Spleen (tissue), 11 donors: Measurements from ENCODE around the gene EXOC1L. TPM values are rescaled to one million over a fixed set of nuclear protein-coding genes. Genes with fewer than 3 reads are reported as not detected.

Experiments used
- DNase-seq: peaks from one replicate; pipeline ENCODE4 v3.0.0-alpha.2; 2020
- H3K27ac ChIP-seq, 8 donors: fragments of 200-600 bp; sonication (generic) in 7 of 8; 1 replicate in 4 of 8; 2 replicates in 4 of 8; pipeline versions ENCODE4 v1.5.0 to v1.8.0; 2016 to 2021; ENCODE audit warnings: inconsistent platforms in 4 of 8, mild to moderate bottlenecking in 4 of 8, moderate library complexity in 1 of 8
- H3K27me3 ChIP-seq, 7 donors: fragments of 200-600 bp; sonication (generic) in 6 of 7; replicated peaks in 1 of 7; 1 replicate in 4 of 7; 2 replicates in 3 of 7; pipeline versions ENCODE4 v1.5.0 to v1.8.0; 2016 to 2021; ENCODE audit warnings: inconsistent platforms in 3 of 7, mild to moderate bottlenecking in 1 of 7
- H3K36me3 ChIP-seq, 6 donors: fragments of 200-600 bp; sonication (generic) in 5 of 6; 1 replicate in 4 of 6; 2 replicates in 2 of 6; pipeline versions ENCODE4 v1.5.0 to v1.8.0; 2016 to 2021; ENCODE audit warnings: inconsistent platforms in 2 of 6
- H3K4me1 ChIP-seq, 6 donors: fragments of 200-600 bp; sonication (generic) in 5 of 6; 1 replicate in 3 of 6; 2 replicates in 3 of 6; pipeline versions ENCODE4 v1.5.0 to v1.8.0; 2016 to 2021; ENCODE audit warnings: inconsistent platforms in 3 of 6
- H3K4me3 ChIP-seq, 8 donors: fragments of 200-600 bp; sonication (generic) in 7 of 8; 1 replicate in 4 of 8; 2 replicates in 4 of 8; pipeline versions ENCODE4 v1.5.0 to v1.8.0; 2016 to 2021; ENCODE audit warnings: inconsistent platforms in 4 of 8, mild to moderate bottlenecking in 4 of 8, moderate library complexity in 2 of 8
- H3K9me3 ChIP-seq, 8 donors: fragments of 200-600 bp; sonication (generic) in 7 of 8; 1 replicate in 4 of 8; 2 replicates in 4 of 8; pipeline versions ENCODE4 v1.5.0 to v1.8.0; 2016 to 2021; ENCODE audit warnings: inconsistent platforms in 4 of 8
- POLR2A ChIP-seq, 3 donors: fragments of 450-650 bp; IDR thresholded peaks; one replicate each; pipeline ENCODE4 v1.5.1; 2017; ENCODE audit warnings: antibody characterized with exemption in 3 of 3, mild to moderate bottlenecking in 1 of 3
- POLR2AphosphoS5 ChIP-seq, 3 donors: sonication (generic); formaldehyde crosslinking; IDR thresholded peaks; one replicate each; pipeline ENCODE4 v1.5.1; 2017; ENCODE audit warnings: antibody characterized with exemption in 3 of 3
- WGBS, 5 donors: extraction: QIAGEN DNeasy Blood & Tissue Kit in 3 of 5; methylation state at CpG; one replicate each; pipeline versions ENCODE4 v1.1.5 to v1.1.7; 2013 to 2018; 5-methylcytosine and 5-hydroxymethylcytosine counted together
- intact Hi-C: fragments of 100-400 bp; cut with DNase I; formaldehyde crosslinking; loops from one replicate; pipeline ENCODE4 v1.15.0; 2023; ENCODE audit warnings: low total_unique reads
- polyA plus RNA-seq, 3 donors: library from polyadenylated mRNA; stranded (reverse); fragments of 200-250 nt; gene quantifications; one replicate each; pipeline ENCODE4 v1.2.1, GENCODE V29; 2013
- total RNA-seq, 7 donors: library from RNA; depleted of rRNA in 3 of 7; stranded (reverse); fragments of >200 nt in 3 of 7; fragmentation: NEBNext Ultra II Directional in 4 of 7; extraction: Animal tissue kit (Norgen Biotek cat#: 25700) in 4 of 7; gene quantifications; one replicate each; pipeline versions ENCODE4 v1.1.0 to v1.2.1, GENCODE V29; 2016 to 2021
- TF ChIP-seq, protein P1 (sequence below), 11 experiments: fragments of 200-600 bp in 7 of 11; fragments of 450-650 bp in 4 of 11; sonication (generic) in 4 of 11; IDR thresholded peaks in 8 of 11; conservative IDR thresholded peaks in 3 of 11; 1 replicate in 7 of 11; 2 replicates in 4 of 11; pipeline versions ENCODE4 v1.4.0 to v1.8.0; 2016 to 2021; ENCODE audit warnings: antibody characterized with exemption in 11 of 11, inconsistent platforms in 4 of 11, mild to moderate bottlenecking in 1 of 11
- donor health status: healthy with polysubstance abuse.
- donor health status: DM: no; HTN: no; CAD: no; lungs with moderate emphysema.
- donor health status: DM: no; HTN: no; CAD: no.
- donor health status: Bipolar disorder and iron deficiency.
- donor health status: healthy.
- donor health status: DM: no; HTN: no; CAD: no.
- donor health status: DM: yes; HTN: yes; CAD: no.

The EXOC1L gene
- total and polyA plus RNA-seq, 10 donors, result not detected

DNA sequence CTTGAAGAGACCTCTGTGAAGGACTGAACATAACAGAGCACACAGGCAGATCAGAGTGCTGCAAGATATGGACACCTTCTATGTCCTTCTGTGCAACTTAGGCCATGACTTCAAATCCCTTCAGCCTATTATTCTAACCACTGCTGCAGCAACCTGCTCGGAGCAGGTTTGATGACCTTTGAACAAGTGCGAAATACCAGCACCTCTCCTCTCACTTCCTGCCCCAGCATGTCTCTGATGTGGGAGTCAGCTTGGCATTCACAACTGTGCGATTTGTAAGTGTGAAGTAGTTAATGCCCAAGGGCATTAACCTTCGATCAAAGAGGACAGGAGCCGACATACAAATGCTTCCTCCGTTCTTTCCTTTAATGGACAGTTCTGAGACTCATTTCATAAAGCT is 32.3 kb downstream of the EXOC1L start:
- intact Hi-C loops, result loop anchor here (10.0 kb wide), 1 partner anchor 93 kb away; the partner anchor contains the start of gene CEP135
- H3K27me3 ChIP-seq, result peaks cover 0 to 6% (median 0%) of the 10 kb centered on the region in 7 donors
- no peak for TF ChIP-seq POLR2AphosphoS5 (IDR thresholded peaks at IDR 0.05)
- TF ChIP-seq, protein P1, sequence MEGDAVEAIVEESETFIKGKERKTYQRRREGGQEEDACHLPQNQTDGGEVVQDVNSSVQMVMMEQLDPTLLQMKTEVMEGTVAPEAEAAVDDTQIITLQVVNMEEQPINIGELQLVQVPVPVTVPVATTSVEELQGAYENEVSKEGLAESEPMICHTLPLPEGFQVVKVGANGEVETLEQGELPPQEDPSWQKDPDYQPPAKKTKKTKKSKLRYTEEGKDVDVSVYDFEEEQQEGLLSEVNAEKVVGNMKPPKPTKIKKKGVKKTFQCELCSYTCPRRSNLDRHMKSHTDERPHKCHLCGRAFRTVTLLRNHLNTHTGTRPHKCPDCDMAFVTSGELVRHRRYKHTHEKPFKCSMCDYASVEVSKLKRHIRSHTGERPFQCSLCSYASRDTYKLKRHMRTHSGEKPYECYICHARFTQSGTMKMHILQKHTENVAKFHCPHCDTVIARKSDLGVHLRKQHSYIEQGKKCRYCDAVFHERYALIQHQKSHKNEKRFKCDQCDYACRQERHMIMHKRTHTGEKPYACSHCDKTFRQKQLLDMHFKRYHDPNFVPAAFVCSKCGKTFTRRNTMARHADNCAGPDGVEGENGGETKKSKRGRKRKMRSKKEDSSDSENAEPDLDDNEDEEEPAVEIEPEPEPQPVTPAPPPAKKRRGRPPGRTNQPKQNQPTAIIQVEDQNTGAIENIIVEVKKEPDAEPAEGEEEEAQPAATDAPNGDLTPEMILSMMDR (IDR thresholded peaks at IDR 0.05 in 8 of 11, conservative IDR thresholded peaks at IDR 0.05 in 3 of 11), result no peak
- TF ChIP-seq POLR2A (IDR thresholded peaks at IDR 0.05), result no peak
- H3K4me1 ChIP-seq, result peaks cover 15 to 46% (median 27%) of the 10 kb centered on the region in 6 donors
- H3K9me3 ChIP-seq, result no peaks in the 10 kb centered on the region
- no peak for DNase-seq
- WGBS, 5 donors, result 64 to 81% (median 76%) methylated on average over 6 of the region's 6 CpGs
- H3K36me3 ChIP-seq, result no peaks in the 10 kb centered on the region
- H3K27ac ChIP-seq, result peak overlapping the region in 1 of 8 donors; percentile 28
- no peak overlapping the region for H3K4me3 ChIP-seq

DNA sequence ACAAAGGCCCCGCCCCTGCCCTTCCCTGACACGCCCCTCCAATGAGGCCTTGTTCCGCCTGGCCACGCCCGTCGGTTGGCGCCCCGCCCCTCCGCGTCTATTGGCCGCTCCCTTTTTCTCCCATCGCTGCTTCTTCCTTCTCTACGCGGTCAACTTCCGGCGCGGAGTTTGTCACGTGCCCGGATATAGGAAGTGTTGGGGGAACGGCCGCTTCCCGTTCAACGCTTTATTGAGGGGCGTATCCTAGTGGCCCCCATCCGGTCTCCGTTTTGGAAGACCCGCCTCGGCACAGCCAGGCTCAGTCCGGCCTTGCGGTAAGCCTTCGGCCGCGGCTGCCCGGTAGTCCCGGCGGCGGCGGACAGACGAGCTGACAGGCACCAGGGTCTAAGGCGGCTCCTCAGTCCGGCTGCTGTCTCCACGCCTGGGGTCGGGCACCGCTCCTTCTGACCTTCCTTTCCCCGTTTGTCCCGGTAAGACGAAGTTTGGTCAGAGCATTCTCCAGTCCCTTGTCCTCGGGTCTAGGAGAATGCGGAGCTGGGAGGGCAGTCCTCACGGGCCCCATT is 34.0 kb downstream of the EXOC1L start, which contains the start of gene EXOC1:
Gene EXOC1, plus strand, starts transcription at position 165 of the 563 bp plus-strand sequence. CDS start 4,676 bp downstream, outside the sequence.
- intact Hi-C loops, result loop anchor here (10.0 kb wide), 1 partner anchor 91 kb away; the partner anchor contains the start of gene CEP135
- peaks cover 0 to 6% (median 0%) of the 10 kb centered on the region in 7 donors for H3K27me3 ChIP-seq
- 0 to 1% (median 0%) methylated on average over 44 to 50 of the region's 50 CpGs for WGBS, 5 donors

DNA sequence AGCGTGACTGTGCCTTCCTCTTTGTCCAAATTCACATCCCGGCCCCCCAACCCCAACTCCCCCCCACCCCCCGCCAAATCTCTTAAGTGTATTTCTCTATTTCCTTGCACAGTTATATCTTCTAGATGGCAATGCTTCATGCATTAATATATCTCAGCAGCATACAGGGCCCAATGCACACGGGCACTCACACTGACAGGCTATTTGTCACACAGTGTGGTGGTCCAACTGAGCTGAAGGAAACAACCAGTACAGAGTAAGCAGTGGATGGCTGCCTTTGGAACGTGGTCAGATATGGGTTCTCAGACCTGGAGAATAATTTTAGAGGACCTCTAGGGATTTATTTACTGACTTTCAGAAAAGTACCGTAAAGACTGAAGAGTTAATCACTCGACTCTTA is 34.5 kb downstream of the EXOC1L start:
- DNase-seq, result no peak
- TF ChIP-seq, protein P1 (IDR thresholded peaks at IDR 0.05 in 8 of 11, conservative IDR thresholded peaks at IDR 0.05 in 3 of 11), result no peak
- no peak for TF ChIP-seq POLR2AphosphoS5 (IDR thresholded peaks at IDR 0.05)
- TF ChIP-seq POLR2A (IDR thresholded peaks at IDR 0.05), result no peak
- H3K4me1 ChIP-seq, result peaks cover 15 to 58% (median 27%) of the 10 kb centered on the region in 6 donors
- peaks cover 0 to 7% (median 0%) of the 10 kb centered on the region in 8 donors for H3K9me3 ChIP-seq
- peaks cover 0 to 6% (median 0%) of the 10 kb centered on the region in 7 donors for H3K27me3 ChIP-seq
- H3K36me3 ChIP-seq, result peaks cover 0 to 19% (median under 1%) of the 10 kb centered on the region in 6 donors
- intact Hi-C loops, result loop anchor here (10.0 kb wide), 1 partner anchor 91 kb away; the partner anchor contains the start of gene CEP135
- H3K27ac ChIP-seq, result peak overlapping the region; percentile 73 to 91 (median 87)
- 15 to 20% (median 19%) methylated on average over 7 of the region's 7 CpGs for WGBS, 5 donors
- H3K4me3 ChIP-seq, result peak overlapping the region; percentile 69 to 90 (median 83)

More for the DNA sequence above, 34.0 kb downstream of the EXOC1L start, which contains the start of gene EXOC1:
- H3K36me3 ChIP-seq, result peaks cover 0 to 13% (median 0%) of the 10 kb centered on the region in 6 donors
- peak; percentile 99 for DNase-seq
- TF ChIP-seq POLR2A (IDR thresholded peaks at IDR 0.05), result peak in 1 of 3 donors; percentile 38
- peak; percentile 93 to 95 (median 93) for TF ChIP-seq POLR2AphosphoS5 (IDR thresholded peaks at IDR 0.05)
- TF ChIP-seq, protein P1 (IDR thresholded peaks at IDR 0.05 in 8 of 11, conservative IDR thresholded peaks at IDR 0.05 in 3 of 11), result peak in 1 of 11 experiments; percentile 26
- H3K9me3 ChIP-seq, result peaks cover 0 to 7% (median 0%) of the 10 kb centered on the region in 8 donors
- H3K27ac ChIP-seq, result peak within 1 kb of the TSS; percentile 73 to 91 (median 87)
- peak within 1 kb of the TSS; percentile 69 to 90 (median 83) for H3K4me3 ChIP-seq
- peaks cover 15 to 52% (median 27%) of the 10 kb centered on the region in 6 donors for H3K4me1 ChIP-seq

DNA sequence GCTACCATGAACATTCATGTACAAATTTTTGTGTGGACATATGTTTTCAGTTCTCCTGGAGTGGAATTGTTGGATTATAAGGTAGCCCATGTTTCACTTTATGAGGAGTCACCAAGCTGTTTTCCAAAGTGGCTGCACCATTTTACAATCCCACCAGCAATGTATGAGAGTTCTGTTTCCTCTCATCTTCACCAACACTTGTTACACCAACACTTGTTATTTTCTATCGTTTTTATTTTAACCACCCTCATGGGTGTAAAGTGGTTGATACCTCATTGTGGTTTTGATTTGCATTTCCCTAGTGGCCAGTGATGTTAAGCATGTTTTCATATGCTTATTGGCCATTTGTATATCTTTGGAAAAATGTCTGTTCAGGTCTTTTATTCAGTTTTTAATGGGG is 38.0 kb downstream of the EXOC1L start:
- peaks cover 15 to 47% (median 26%) of the 10 kb centered on the region in 6 donors for H3K4me1 ChIP-seq
- H3K4me3 ChIP-seq, result no peak overlapping the region
- intact Hi-C loops, result loop anchor here (10.0 kb wide), 1 partner anchor 87 kb away; the partner anchor contains the start of gene CEP135
- no peak for DNase-seq
- peaks cover 0 to 53% (median 19%) of the 10 kb centered on the region in 6 donors for H3K36me3 ChIP-seq
- TF ChIP-seq, protein P1 (IDR thresholded peaks at IDR 0.05 in 8 of 11, conservative IDR thresholded peaks at IDR 0.05 in 3 of 11), result no peak
- TF ChIP-seq POLR2A (IDR thresholded peaks at IDR 0.05), result no peak
- no peak for TF ChIP-seq POLR2AphosphoS5 (IDR thresholded peaks at IDR 0.05)
- peaks cover 0 to 7% (median 0%) of the 10 kb centered on the region in 8 donors for H3K9me3 ChIP-seq
- H3K27ac ChIP-seq, result no peak overlapping the region
- no peaks in the 10 kb centered on the region for H3K27me3 ChIP-seq
- 54 to 79% (median 75%) methylated on average over 1 of the region's 1 CpG for WGBS, 5 donors
